ENCODE data around the gene TOR3A. TPM values are rescaled to one million over a fixed set of nuclear protein-coding genes. Genes with fewer than 3 reads are reported as not detected.

The TOR3A gene
- total and polyA plus RNA-seq, 2 donors (not counting 1 experiment from before 2014, with no cell fraction given) = 49.9 to 65.6 TPM

DNA sequence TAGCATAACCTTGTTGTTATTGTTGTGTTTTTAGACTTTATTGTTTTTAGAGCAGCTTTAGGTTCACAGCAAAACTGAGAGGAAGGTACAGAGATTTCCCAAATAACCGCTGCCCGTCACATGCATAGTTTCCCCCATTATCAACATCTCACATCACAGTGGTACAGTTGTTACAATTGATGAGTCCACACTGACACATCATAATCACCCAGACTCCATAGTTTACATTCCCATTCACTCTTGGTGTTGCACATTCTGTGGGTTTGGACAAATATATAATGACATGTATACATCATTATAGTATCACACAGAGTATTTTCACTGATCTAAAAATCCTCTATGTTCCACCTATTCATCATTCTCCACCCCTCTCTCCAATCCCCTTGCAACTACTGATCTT lies 25.9 kb upstream of the TOR3A start:
- Mint-ChIP-seq H3K4me3 (no peak overlapping the region), H3K9me3 (ENCODE audit: insufficient read depth) (no peaks in the 10 kb centered on the region), H3K4me1 (no peaks in the 10 kb centered on the region), H3K27me3 (no peaks in the 10 kb centered on the region), H3K27ac (no peak overlapping the region)
- H3K79me2 ChIP-seq (ENCODE audit: control insufficient read depth, insufficient read depth, low read length) = no peaks in the 10 kb centered on the region
- H3K9ac ChIP-seq (ENCODE audit: low read length) = no peak overlapping the region
- no peak overlapping the region for H3K27ac ChIP-seq (ENCODE audit: low read length in 2 of 2)
- TF ChIP-seq EZH2 (IDR thresholded peaks at IDR 0.05; ENCODE audit: borderline replicate concordance, insufficient read depth, low read depth, low read length, poor library complexity, severe bottlenecking) (no peak), CTCF (IDR thresholded peaks at IDR 0.05) (no peak)
- H3K36me3 ChIP-seq (replicated peaks in 1 of 2; ENCODE audit: control extremely low read depth in 1 of 2, control insufficient read depth in 1 of 2, extremely low read depth in 1 of 2, insufficient read depth in 2 of 2, low read length in 1 of 2) = peaks cover 0 to 21% of the 10 kb centered on the region in 2 experiments
- H3K4me1 ChIP-seq (ENCODE audit: control insufficient read depth in 2 of 2, insufficient read depth in 2 of 2, low read length in 2 of 2) = no peaks in the 10 kb centered on the region
- H2AFZ ChIP-seq (ENCODE audit: insufficient read depth, low read depth, low read length, poor library complexity, severe bottlenecking) = no peak overlapping the region
- no CpG with 5 or more reads among the region's 2 CpGs for WGBS (ENCODE audit: insufficient coverage)
- peaks cover 0 to 2% (median 0%) of the 10 kb centered on the region in 3 donors for H3K9me3 ChIP-seq (ENCODE audit: control extremely low read depth in 1 of 3, control insufficient read depth in 2 of 3, insufficient read depth in 1 of 3, low read length in 2 of 3)
- no peaks in the 10 kb centered on the region for H3K27me3 ChIP-seq (replicated peaks in 1 of 4; ENCODE audit: control extremely low read depth in 1 of 4, control insufficient read depth in 3 of 4, insufficient read depth in 4 of 4, low read length in 3 of 4)
- DNase-seq (no peak), ATAC-seq (ENCODE audit: low read depth) (no peak)
- CTCF ChIA-PET = no interaction called here
- POLR2A ChIA-PET = no interaction called here
- no peak overlapping the region for H3K4me3 ChIP-seq (ENCODE audit: control extremely low read depth in 1 of 5, extremely low read depth in 1 of 5, insufficient read depth in 1 of 5, low read depth in 2 of 5, low read length in 4 of 5)
- intact Hi-C loops (cut with micrococcal nuclease) = no loop called here
- no peaks in the 10 kb centered on the region for H4K20me1 ChIP-seq (ENCODE audit: control insufficient read depth, insufficient read depth, low read length, poor library complexity, severe bottlenecking)
- H3K4me2 ChIP-seq (replicated peaks; ENCODE audit: low read depth, low read length, poor library complexity, severe bottlenecking) = no peak overlapping the region

DNA sequence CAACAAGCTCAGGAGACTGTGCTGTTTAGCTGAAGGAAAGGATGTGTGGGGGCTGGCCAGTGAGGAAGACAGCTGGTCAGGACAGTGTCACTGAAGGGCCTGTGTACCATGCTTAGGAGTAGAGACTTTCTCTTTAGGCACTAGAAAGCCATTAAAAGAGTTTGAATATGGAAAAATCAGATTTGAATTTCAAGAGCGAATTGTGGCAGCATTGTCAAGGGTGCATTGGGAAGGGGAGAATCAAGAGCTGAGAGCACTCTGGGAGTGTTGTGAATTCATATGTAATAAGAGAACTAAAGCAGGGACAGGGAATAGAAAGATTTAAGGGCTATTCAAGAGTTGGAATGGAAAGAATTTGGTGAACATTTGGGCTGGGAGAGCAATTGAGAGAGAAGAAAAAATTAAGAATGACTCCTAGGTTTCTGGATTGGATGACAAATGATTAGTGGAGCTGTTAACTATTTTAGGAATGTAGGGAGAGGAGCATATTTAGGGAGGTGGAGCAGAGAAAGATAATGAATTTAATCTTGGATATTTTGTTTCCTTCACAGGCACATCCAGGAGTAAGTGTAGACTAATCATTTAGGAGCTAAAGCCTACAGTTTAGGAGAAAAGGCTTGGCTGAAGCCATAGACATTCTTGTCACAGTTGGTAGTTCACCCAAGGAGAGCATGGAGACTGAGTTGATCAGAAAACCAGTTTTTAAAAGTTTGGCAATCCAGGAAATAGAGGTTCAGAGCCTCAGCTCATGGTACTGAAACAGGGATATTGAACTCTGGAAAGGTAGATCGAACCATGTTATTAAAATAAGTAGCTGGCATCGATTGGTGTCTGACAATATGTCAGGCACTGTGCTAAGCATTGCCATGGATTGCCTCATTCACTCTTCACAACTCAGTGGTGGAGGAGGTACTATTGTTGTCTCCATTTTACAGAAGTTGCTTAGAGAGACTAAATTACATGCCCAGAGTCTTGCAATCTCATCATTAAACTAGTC lies 23.1 kb upstream of the TOR3A start:
- intact Hi-C loops (cut with micrococcal nuclease) = no loop called here
- no peak for ATAC-seq (ENCODE audit: low read depth)
- Histone ChIP-seq H3K36me3 (replicated peaks in 1 of 2; ENCODE audit: control extremely low read depth in 1 of 2, control insufficient read depth in 1 of 2, extremely low read depth in 1 of 2, insufficient read depth in 2 of 2, low read length in 1 of 2) (peaks cover 0 to 23% of the 10 kb centered on the region in 2 experiments), H3K27ac (ENCODE audit: low read length in 2 of 2) (no peak overlapping the region), H3K4me2 (replicated peaks; ENCODE audit: low read depth, low read length, poor library complexity, severe bottlenecking) (no peak overlapping the region), H3K4me3 (ENCODE audit: control extremely low read depth in 1 of 5, extremely low read depth in 1 of 5, insufficient read depth in 1 of 5, low read depth in 2 of 5, low read length in 4 of 5) (no peak overlapping the region), H3K27me3 (replicated peaks in 1 of 4; ENCODE audit: control extremely low read depth in 1 of 4, control insufficient read depth in 3 of 4, insufficient read depth in 4 of 4, low read length in 3 of 4) (no peaks in the 10 kb centered on the region), H3K9me3 (ENCODE audit: control extremely low read depth in 1 of 3, control insufficient read depth in 2 of 3, insufficient read depth in 1 of 3, low read length in 2 of 3) (peaks cover 0 to 2% (median 0%) of the 10 kb centered on the region in 3 donors), H3K4me1 (ENCODE audit: control insufficient read depth in 2 of 2, insufficient read depth in 2 of 2, low read length in 2 of 2) (no peaks in the 10 kb centered on the region), H3K9ac (ENCODE audit: low read length) (no peak overlapping the region), H2AFZ (ENCODE audit: insufficient read depth, low read depth, low read length, poor library complexity, severe bottlenecking) (no peak overlapping the region), H3K79me2 (ENCODE audit: control insufficient read depth, insufficient read depth, low read length) (no peaks in the 10 kb centered on the region), H4K20me1 (ENCODE audit: control insufficient read depth, insufficient read depth, low read length, poor library complexity, severe bottlenecking) (no peaks in the 10 kb centered on the region)
- no peaks in the 10 kb centered on the region for H3K4me1 Mint-ChIP-seq
- no peak for TF ChIP-seq EZH2 (IDR thresholded peaks at IDR 0.05; ENCODE audit: borderline replicate concordance, insufficient read depth, low read depth, low read length, poor library complexity, severe bottlenecking)
- no peak for TF ChIP-seq CTCF (IDR thresholded peaks at IDR 0.05)
- 94% methylated on average over 2 of the region's 3 CpGs for WGBS (ENCODE audit: insufficient coverage)
- ChIA-PET POLR2A (no interaction called here), CTCF (interaction anchor here (0.5 to 0.8 kb wide), 3 partner anchors 20 to 141 kb away, joined by 3 to 8 read pairs (median 3); no protein-coding TSS in a partner anchor)
- no peaks in the 10 kb centered on the region for H3K27me3 Mint-ChIP-seq
- H3K9me3 Mint-ChIP-seq (ENCODE audit: insufficient read depth) = no peaks in the 10 kb centered on the region
- no peak overlapping the region for H3K4me3 Mint-ChIP-seq
- H3K27ac Mint-ChIP-seq = no peak overlapping the region
- no peak for DNase-seq

Data from B cell (primary cell).